GM12875 (cell line): Measurements from ENCODE around the gene ADAR.

ENCODE experiments used
- H3K4me3 ChIP-seq: one replicate; pipeline ENCODE4 v1.5.1; 2011; ENCODE audit warnings: low read depth, low read length, control low read depth
- CTCF ChIP-seq: IDR thresholded peaks from 2 replicates; pipeline ENCODE4 v1.5.1; 2011; ENCODE audit warnings: low read depth, mild to moderate bottlenecking, control low read depth, inconsistent platforms, low read length, moderate library complexity, borderline replicate concordance; ENCODE audit not compliant: insufficient read depth

Gene ADAR

GRCh38 chr1:154623358-154623757 lies 15.4 kb upstream of the ADAR start:
- H3K4me3 ChIP-seq = no peak overlapping the region
- TF ChIP-seq CTCF = no peak

DNA sequence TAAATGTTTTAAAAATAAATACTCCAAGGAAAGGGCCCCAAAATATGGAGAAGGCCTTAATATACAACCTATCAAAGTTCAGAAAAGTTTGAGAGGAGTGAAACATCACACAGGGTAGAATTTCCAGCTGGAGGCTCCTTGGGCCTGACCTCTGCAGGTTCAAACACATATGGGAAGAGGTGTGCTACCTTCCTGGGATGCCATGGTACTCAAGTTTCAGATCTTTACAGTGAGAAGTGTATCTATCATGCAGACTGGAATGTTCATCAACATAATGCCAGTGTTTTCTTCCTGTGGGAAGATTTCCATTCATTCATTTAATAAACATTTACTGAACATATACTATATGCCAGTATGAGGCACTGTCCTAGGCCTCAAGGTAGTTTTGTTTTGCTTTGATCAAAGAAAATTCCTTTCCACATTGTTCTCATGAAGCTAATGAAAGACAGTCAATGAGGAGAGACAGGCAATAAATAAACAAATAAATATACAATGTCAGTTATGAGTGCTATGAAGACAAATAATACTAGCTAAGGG lies 14.6 kb upstream of the ADAR start:
- H3K4me3 ChIP-seq = no peak overlapping the region
- no peak for TF ChIP-seq CTCF

GRCh38 chr1:154621875-154622274 lies 13.9 kb upstream of the ADAR start:
- no peak for TF ChIP-seq CTCF
- H3K4me3 ChIP-seq = no peak overlapping the region

GRCh38 chr1:154620751-154621150 lies 12.8 kb upstream of the ADAR start:
- TF ChIP-seq CTCF = no peak
- H3K4me3 ChIP-seq = no peak overlapping the region

- TF ChIP-seq CTCF = no peak
- H3K4me3 ChIP-seq = no peak overlapping the region
Observed at GRCh38 chr1:154619181-154619948, 11.4 kb upstream of the ADAR start.

- H3K4me3 ChIP-seq = no peak overlapping the region
- TF ChIP-seq CTCF = no peak
Observed at GRCh38 chr1:154616659-154617345, 8.8 kb upstream of the ADAR start.
